Measurements from ENCODE around the gene SUCLA2. TPM values are rescaled to one million over a fixed set of nuclear protein-coding genes. Genes with fewer than 3 reads are reported as not detected.

Gene SUCLA2
- total RNA-seq, 2 donors from 2014 or later = 16.1 to 19.8 TPM

DNA sequence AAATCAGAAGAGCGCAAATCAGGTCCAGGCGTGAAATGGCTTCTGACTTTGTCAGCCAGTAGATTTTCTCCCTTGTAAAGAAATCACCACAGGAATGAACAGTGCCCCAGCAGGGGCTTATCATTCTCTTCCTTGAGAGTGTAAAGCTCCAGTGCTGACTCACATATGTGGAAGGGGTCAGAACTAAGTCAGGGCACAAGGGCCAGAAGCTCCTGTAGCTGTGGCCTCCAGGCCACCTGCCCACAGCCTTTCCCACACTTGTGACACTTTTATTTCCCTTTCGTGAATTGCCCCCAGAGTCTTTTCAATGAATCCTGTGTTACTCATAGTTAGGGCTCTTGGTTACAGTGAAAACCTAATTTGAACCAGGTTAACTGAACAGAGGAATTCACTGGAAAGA, 99.6 kb downstream of the SUCLA2 start:
- no peak overlapping the region for H3K27ac ChIP-seq
- DNase-seq (no peak), ATAC-seq (no peak)
- no peaks in the 10 kb centered on the region for H3K27me3 ChIP-seq
- no peaks in the 10 kb centered on the region for H3K36me3 ChIP-seq (replicated peaks in 1 of 2; ENCODE audit: insufficient read depth in 1 of 2, low read depth in 2 of 2)
- H3K4me3 ChIP-seq = no peak overlapping the region
- H3K9me3 ChIP-seq = no peaks in the 10 kb centered on the region
- intact Hi-C loops (cut with DNase I) = no loop called here
- TF ChIP-seq POLR2A (IDR thresholded peaks at IDR 0.05) = no peak
- TF ChIP-seq, protein P1, sequence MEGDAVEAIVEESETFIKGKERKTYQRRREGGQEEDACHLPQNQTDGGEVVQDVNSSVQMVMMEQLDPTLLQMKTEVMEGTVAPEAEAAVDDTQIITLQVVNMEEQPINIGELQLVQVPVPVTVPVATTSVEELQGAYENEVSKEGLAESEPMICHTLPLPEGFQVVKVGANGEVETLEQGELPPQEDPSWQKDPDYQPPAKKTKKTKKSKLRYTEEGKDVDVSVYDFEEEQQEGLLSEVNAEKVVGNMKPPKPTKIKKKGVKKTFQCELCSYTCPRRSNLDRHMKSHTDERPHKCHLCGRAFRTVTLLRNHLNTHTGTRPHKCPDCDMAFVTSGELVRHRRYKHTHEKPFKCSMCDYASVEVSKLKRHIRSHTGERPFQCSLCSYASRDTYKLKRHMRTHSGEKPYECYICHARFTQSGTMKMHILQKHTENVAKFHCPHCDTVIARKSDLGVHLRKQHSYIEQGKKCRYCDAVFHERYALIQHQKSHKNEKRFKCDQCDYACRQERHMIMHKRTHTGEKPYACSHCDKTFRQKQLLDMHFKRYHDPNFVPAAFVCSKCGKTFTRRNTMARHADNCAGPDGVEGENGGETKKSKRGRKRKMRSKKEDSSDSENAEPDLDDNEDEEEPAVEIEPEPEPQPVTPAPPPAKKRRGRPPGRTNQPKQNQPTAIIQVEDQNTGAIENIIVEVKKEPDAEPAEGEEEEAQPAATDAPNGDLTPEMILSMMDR (IDR thresholded peaks at IDR 0.05) = no peak
- no peaks in the 10 kb centered on the region for H3K4me1 ChIP-seq
- WGBS, 2 donors = 88 to 90% methylated on average over 3 of the region's 3 CpGs

DNA sequence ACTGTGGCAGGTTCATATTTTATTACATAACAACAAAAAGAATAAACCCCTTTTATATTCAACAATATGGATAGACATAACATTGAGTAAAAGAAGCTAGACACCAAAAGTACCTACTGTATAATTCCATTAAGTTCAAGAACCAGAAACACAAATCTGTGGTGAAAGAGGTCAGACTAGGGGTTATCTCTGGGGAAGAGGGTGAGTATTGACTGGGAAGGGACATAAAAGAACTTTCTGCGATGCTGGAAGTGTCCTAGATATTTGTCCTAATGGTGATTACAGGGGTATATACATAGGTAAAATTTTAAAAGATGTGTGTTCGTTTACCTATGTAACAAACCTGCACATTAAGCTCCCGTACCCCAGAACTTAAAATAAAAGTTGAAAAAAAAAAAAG, 103.0 kb downstream of the SUCLA2 start:
- DNase-seq (no peak), ATAC-seq (no peak)
- no peaks in the 10 kb centered on the region for H3K27me3 ChIP-seq
- TF ChIP-seq POLR2A (IDR thresholded peaks at IDR 0.05) = no peak
- TF ChIP-seq, protein P1 (IDR thresholded peaks at IDR 0.05) = no peak
- no peaks in the 10 kb centered on the region for H3K9me3 ChIP-seq
- no peaks in the 10 kb centered on the region for H3K4me1 ChIP-seq
- no peak overlapping the region for H3K4me3 ChIP-seq
- intact Hi-C loops (cut with DNase I) = no loop called here
- WGBS, 2 donors = 65 to 67% methylated on average over 3 of the region's 3 CpGs
- H3K27ac ChIP-seq = no peak overlapping the region
- H3K36me3 ChIP-seq (replicated peaks in 1 of 2; ENCODE audit: insufficient read depth in 1 of 2, low read depth in 2 of 2) = no peaks in the 10 kb centered on the region

DNA sequence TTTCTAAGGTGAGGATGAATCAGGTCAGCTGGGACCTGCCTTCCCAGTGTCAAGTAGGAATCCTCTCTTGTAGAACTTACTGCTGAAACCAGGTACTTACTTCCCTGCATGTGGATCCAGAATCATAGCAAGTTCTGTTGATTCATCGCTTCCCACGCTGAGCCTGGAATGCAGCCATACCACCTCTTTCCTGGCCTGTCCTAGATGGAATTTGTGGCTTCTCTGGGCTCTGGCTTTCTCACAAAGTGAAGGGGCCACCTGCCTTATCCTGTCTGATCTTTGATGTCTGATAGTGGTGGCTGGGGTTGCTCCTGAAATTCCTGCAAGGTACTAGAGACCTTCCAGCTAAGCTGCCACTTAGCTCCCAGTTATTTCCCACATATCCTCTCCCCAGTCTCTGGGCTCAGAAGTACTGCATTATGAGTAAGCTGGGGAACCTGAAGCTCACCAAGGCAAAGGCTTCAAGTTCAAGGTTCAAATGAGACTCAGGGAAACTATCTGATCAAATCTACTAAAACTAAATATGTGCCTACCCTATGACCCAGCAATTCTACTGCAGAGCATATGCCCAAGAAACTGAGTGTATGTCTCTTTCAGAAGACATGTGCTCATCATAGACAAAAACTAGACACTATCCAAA, 103.5 kb downstream of the SUCLA2 start:
- Histone ChIP-seq H3K9me3 (no peaks in the 10 kb centered on the region), H3K4me1 (no peaks in the 10 kb centered on the region), H3K27ac (no peak overlapping the region), H3K27me3 (no peaks in the 10 kb centered on the region), H3K4me3 (no peak overlapping the region), H3K36me3 (replicated peaks in 1 of 2; ENCODE audit: insufficient read depth in 1 of 2, low read depth in 2 of 2) (no peaks in the 10 kb centered on the region)
- 64 to 78% methylated on average over 2 of the region's 2 CpGs for WGBS, 2 donors
- DNase-seq (no peak), ATAC-seq (no peak)
- intact Hi-C loops (cut with DNase I) = no loop called here
- TF ChIP-seq, protein P1 (IDR thresholded peaks at IDR 0.05) = no peak
- TF ChIP-seq POLR2A (IDR thresholded peaks at IDR 0.05) = no peak

DNA sequence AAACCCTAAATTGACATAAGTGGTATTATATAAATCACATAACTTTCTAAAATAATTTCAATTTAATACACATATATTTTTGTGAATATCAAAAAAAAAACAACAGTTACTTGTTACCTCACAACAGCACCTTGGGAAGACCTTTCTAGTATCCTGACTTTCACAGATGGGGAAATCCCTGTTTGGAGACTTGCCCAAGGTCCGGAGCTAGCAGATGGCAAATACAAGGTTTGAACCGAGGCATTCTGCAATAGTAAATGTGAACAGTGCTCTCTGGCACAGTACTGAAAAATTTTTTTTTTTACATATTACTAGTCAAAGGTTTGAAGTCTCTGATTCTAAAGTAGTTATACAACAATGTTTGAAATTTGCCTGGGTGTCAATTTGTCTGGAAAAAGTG, 104.5 kb downstream of the SUCLA2 start:
- no peak for ATAC-seq
- H3K9me3 ChIP-seq = no peaks in the 10 kb centered on the region
- no peaks in the 10 kb centered on the region for H3K36me3 ChIP-seq (replicated peaks in 1 of 2; ENCODE audit: insufficient read depth in 1 of 2, low read depth in 2 of 2)
- H3K4me3 ChIP-seq = no peak overlapping the region
- no peak overlapping the region for H3K27ac ChIP-seq
- H3K27me3 ChIP-seq = no peaks in the 10 kb centered on the region
- 12 to 19% methylated on average over 2 of the region's 2 CpGs for WGBS, 2 donors
- TF ChIP-seq, protein P1 (IDR thresholded peaks at IDR 0.05) = no peak
- no peak for TF ChIP-seq POLR2A (IDR thresholded peaks at IDR 0.05)
- H3K4me1 ChIP-seq = no peaks in the 10 kb centered on the region
- peak in 1 of 4 donors; percentile 11 for DNase-seq
- intact Hi-C loops (cut with DNase I) = no loop called here

DNA sequence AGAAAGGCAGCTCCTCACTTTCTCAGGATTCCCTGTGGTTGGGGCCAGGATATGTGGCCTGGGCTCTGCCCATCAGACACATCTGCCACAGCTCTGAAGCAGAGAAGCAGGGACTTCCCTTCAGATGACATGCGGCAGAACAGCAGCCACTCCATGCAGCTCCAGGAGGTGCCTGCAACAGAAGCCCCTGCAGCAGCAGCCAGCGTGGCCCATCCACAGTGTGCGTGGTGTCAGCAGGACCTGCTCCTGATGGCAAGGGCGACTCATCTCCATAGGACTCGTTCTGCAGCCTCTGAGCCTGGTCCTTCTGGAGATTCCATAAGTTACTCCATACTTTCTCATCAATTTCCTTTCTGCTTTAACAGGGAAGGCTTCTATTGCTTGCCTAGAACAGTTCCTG, 105.0 kb downstream of the SUCLA2 start:
- intact Hi-C loops (cut with DNase I) = no loop called here
- no peak overlapping the region for H3K4me3 ChIP-seq
- DNase-seq (no peak), ATAC-seq (no peak)
- 82 to 85% methylated on average over 3 to 5 of the region's 5 CpGs for WGBS, 2 donors
- H3K27ac ChIP-seq = no peak overlapping the region
- no peaks in the 10 kb centered on the region for H3K9me3 ChIP-seq
- TF ChIP-seq, protein P1 (IDR thresholded peaks at IDR 0.05) = no peak
- TF ChIP-seq POLR2A (IDR thresholded peaks at IDR 0.05) = no peak
- H3K4me1 ChIP-seq = no peaks in the 10 kb centered on the region
- H3K27me3 ChIP-seq = no peaks in the 10 kb centered on the region
- no peaks in the 10 kb centered on the region for H3K36me3 ChIP-seq (replicated peaks in 1 of 2; ENCODE audit: insufficient read depth in 1 of 2, low read depth in 2 of 2)

Measured in body of pancreas (tissue), 4 donors.